Measurements from ENCODE around the gene NAA50. TPM values are rescaled to one million over a fixed set of nuclear protein-coding genes. Genes with fewer than 3 reads are reported as not detected.

NAA50 gene
- total and polyA plus RNA-seq, 2 donors (not counting 3 experiments of a cell fraction or from before 2014, with no cell fraction given), result 53.1 to 160 TPM

- POLR2A ChIA-PET, result no interaction called here
- no peak overlapping the region for H3K4me2 ChIP-seq (ENCODE audit: insufficient read depth, low read length)
- FAIRE-seq, result no peak
Measured at GRCh38 chr3:113758389-113759024, 12.5 kb upstream of the NAA50 start.

More at GRCh38 chr3:113758389-113759024, 12.5 kb upstream of the NAA50 start:
- intact Hi-C loops (cut with micrococcal nuclease), result no loop called here
- dilution Hi-C loops (cut with MboI; ENCODE audit: extremely low pct_ligation_motif_present, low sequenced_read_pairs), result no loop called here
- H2AFZ ChIP-seq (ENCODE audit: low read depth, low read length), result no peak overlapping the region
- TF ChIP-seq CTCF (IDR thresholded peaks at IDR 0.05; ENCODE audit: extremely low read depth in 1 of 2, insufficient read depth in 1 of 2, low read depth in 1 of 2, low read length in 2 of 2) (no peak), MYC (IDR thresholded peaks at IDR 0.05; ENCODE audit: low read depth, low read length) (no peak), MAX (IDR thresholded peaks at IDR 0.05; ENCODE audit: insufficient read depth, insufficient read length) (no peak), GATA2 (IDR thresholded peaks at IDR 0.05; ENCODE audit: insufficient read depth, insufficient read length, low read depth, low read length) (no peak), EZH2 (IDR thresholded peaks at IDR 0.05; ENCODE audit: borderline replicate concordance, low read depth, low read length, severe bottlenecking) (no peak), JUN (IDR thresholded peaks at IDR 0.05; ENCODE audit: borderline replicate concordance, insufficient read depth, insufficient read length, low read depth) (no peak), FOS (IDR thresholded peaks at IDR 0.05; ENCODE audit: borderline replicate concordance, insufficient read depth, low read length) (no peak), POLR2A (IDR thresholded peaks at IDR 0.05; ENCODE audit: low read depth, low read length) (no peak), POLR2AphosphoS5 (IDR thresholded peaks at IDR 0.05; ENCODE audit: insufficient read depth, low read depth, low read length) (no peak)
- no peaks in the 10 kb centered on the region for H3K9me3 ChIP-seq (replicated peaks; ENCODE audit: control insufficient read depth, insufficient read depth, low read length)
- peaks cover 35% of the 10 kb centered on the region for H3K79me2 ChIP-seq (ENCODE audit: control insufficient read depth, insufficient read depth, low read length)
- H3K4me1 ChIP-seq (ENCODE audit: control insufficient read depth, extremely low read depth, insufficient read depth, low read length), result no peaks in the 10 kb centered on the region
- DNase-seq (ENCODE audit: low read depth, low spot score), result no peak
- no peaks in the 10 kb centered on the region for H3K9me1 ChIP-seq (replicated peaks; ENCODE audit: control insufficient read depth, extremely low read depth, insufficient read depth, low read length)
- H3K27ac ChIP-seq (ENCODE audit: insufficient read depth, low read depth, low read length), result no peak overlapping the region
- H3K27me3 ChIP-seq (ENCODE audit: control insufficient read depth in 2 of 2, insufficient read depth in 2 of 2, low read length in 2 of 2), result no peaks in the 10 kb centered on the region
- H4K20me1 ChIP-seq (replicated peaks; ENCODE audit: control insufficient read depth, extremely low read depth, insufficient read depth, low read length), result no peaks in the 10 kb centered on the region
- no TSS peak for BruUV-seq (replicated peaks)
- no peak overlapping the region for H3K9ac ChIP-seq (replicated peaks; ENCODE audit: extremely low read depth, insufficient read depth, low read length)
- no peak overlapping the region for H3K4me3 ChIP-seq (replicated peaks in 1 of 3; ENCODE audit: insufficient read depth in 1 of 3, low read depth in 1 of 3, low read length in 3 of 3)
- peaks cover 0 to 3% of the 10 kb centered on the region in 2 experiments for H3K36me3 ChIP-seq (ENCODE audit: control insufficient read depth in 2 of 2, extremely low read depth in 1 of 2, insufficient read depth in 2 of 2, low read length in 2 of 2)
- CTCF ChIA-PET, result interaction anchor here (0.9 to 1.5 kb wide), 3 partner anchors 12 to 21 kb away, joined by 3 to 5 read pairs (median 3); partner anchors contain the start of gene ATP6V1A
